Measurements from ENCODE around the gene NACC2.

Gene NACC2

DNA sequence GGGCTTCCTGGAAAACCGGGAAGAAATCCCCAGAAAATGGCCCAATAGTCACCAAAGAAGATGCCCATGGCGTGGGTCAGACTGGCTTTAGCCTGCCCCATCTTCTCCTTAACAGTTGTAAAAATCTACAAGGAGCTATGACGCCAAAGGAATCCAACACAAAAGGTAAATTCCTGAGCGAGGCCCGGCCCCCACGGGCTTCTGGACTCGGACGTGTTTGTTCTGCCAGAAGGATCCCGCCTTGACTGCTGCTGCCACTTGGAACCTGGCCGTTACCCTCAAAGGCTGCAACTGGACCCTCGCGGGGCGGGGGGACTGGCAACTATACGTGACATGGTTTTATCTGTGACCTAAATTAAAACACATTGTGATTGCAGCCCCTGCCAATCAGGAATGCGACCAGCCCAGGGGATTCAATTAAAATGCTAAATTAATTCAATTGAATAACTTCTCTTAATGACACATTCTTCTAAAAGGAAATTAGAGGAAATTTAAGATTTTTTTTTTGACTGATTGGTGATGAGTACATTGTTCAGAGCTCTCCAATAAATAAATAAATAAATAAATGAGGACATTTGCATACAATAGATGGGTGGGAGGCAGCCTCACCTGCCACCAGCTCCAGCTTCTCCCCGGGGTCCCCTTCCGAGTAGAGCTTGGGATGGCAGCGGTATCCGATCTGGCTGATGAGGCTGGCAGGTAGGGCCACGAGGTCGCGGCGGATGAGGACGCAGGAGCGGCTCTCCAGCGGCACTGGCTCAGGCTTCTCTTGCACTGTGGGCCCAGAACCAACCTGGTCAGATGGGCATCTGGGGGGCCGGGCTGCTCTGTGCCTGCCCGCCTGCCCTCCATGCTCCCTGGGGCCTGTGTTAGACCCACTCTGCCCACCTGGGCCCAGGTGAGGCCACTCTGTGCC, 79.2 kb downstream of the NACC2 start:
- in situ Hi-C loops (cut with MboI; ENCODE audit: low pct_unique_long_range_greater_than_20kb, low sequenced_read_pairs, unreplicated experiment): no loop called here
- TF ChIP-seq, protein P1, sequence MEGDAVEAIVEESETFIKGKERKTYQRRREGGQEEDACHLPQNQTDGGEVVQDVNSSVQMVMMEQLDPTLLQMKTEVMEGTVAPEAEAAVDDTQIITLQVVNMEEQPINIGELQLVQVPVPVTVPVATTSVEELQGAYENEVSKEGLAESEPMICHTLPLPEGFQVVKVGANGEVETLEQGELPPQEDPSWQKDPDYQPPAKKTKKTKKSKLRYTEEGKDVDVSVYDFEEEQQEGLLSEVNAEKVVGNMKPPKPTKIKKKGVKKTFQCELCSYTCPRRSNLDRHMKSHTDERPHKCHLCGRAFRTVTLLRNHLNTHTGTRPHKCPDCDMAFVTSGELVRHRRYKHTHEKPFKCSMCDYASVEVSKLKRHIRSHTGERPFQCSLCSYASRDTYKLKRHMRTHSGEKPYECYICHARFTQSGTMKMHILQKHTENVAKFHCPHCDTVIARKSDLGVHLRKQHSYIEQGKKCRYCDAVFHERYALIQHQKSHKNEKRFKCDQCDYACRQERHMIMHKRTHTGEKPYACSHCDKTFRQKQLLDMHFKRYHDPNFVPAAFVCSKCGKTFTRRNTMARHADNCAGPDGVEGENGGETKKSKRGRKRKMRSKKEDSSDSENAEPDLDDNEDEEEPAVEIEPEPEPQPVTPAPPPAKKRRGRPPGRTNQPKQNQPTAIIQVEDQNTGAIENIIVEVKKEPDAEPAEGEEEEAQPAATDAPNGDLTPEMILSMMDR (IDR thresholded peaks at IDR 0.05; ENCODE audit: extremely low read depth, insufficient read depth, missing control alignments): no peak

DNA sequence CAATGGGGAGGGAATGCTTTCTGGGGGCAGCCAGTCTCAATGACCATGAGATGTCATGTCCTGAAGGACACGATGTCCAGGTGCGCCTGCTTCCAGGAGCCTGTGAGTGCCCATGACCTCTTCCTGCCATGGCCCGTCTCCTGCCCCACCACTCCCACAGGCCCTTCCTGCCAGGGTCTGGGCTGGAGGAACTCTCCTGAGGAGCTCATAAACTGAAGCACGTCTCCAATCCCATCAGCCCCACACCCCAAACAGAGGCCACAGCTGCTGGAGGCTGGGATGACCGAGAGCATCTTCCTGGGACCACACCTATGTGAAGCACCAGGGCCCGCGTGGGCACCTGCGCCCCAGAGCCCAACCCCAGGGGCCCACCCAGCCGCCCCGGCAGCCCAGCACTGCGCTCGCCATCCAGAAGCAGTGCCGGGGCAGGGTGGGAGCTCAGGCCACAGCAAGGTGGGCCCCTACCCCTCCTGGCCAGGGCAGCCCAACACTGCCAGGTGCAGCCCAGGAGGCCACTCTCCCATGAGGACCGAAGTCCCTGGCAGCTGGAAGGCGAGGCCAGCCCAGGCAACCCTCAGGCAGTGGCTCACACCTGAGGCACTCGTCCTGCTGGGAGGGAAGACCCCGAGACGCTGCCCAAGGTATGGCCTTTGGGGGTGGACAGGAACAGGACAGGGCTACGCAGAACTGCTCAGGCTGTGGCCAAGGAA, 80.0 kb downstream of the NACC2 start:
- in situ Hi-C loops (cut with MboI; ENCODE audit: low pct_unique_long_range_greater_than_20kb, low sequenced_read_pairs, unreplicated experiment): no loop called here
- DNase-seq (ENCODE audit: low spot score): no peak
- TF ChIP-seq, protein P1 (IDR thresholded peaks at IDR 0.05; ENCODE audit: extremely low read depth, insufficient read depth, missing control alignments): no peak

More for the DNA sequence above, 79.2 kb downstream of the NACC2 start:
- DNase-seq (ENCODE audit: low spot score): no peak

DNA sequence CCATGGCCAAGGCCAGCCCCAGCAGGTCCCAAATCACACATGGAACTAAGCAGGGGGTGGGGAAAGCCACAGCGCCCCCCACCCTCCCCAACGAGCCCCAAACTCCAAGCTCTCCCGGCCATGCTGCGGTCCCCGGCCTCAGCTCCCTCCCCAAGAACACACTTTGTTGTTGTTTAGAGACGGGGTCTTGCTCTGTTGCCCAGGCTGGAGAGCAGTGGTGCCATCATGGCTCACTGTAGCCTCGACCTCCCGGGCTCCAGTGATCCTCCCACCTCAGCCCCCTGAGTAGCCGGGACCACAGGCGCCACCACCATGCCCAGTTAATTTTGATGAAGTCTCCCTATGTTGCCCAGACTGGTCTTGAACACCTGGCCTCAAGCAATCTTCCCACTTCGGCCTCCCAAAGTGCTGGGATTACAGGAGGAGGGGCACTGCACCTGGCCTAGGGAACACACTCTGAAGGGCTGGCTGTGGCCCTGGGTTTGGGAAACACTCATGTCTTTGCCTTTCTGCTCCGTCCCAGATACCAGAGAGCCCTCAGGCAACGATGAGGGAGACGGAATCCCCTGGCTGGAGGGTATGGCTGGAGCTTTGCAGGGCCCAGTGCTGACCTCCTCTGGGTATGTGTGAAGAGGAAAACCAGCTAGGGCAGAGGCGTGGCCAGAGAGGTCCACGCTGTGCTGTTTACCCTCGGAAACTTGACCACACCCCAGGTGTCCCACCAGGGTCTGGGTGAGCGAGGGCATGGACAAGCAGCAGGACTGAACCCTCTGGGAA, 80.8 kb downstream of the NACC2 start:
- TF ChIP-seq, protein P1 (IDR thresholded peaks at IDR 0.05; ENCODE audit: extremely low read depth, insufficient read depth, missing control alignments): no peak
- in situ Hi-C loops (cut with MboI; ENCODE audit: low pct_unique_long_range_greater_than_20kb, low sequenced_read_pairs, unreplicated experiment): no loop called here
- DNase-seq (ENCODE audit: low spot score): no peak

DNA sequence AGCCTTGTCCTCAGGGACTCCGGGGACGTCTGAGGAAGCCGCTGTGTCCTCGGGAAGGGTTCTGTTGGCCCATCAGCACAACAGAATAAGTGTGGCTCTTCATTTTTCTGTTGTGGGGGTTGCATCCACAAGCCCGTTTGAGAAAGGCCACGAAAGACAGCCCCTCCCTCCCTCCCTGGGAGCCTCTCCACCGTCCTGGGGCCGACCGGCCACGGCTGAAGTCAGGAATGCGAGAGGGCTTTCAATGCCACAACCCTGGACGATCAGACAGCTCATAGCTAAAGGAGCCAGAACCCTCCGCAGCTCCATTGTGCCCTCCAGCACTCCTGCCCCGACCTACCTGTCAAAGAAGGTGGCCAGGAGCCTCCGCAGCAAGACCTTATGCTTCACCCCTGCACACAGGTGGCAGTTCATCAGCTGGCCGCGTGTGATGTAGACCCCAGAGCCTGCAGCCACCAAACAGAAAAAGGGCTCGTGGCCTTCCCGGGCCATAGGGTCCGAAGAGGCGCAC, 81.5 kb downstream of the NACC2 start:
- in situ Hi-C loops (cut with MboI; ENCODE audit: low pct_unique_long_range_greater_than_20kb, low sequenced_read_pairs, unreplicated experiment): no loop called here
- no peak for DNase-seq (ENCODE audit: low spot score)
- TF ChIP-seq, protein P1 (IDR thresholded peaks at IDR 0.05; ENCODE audit: extremely low read depth, insufficient read depth, missing control alignments): no peak

DNA sequence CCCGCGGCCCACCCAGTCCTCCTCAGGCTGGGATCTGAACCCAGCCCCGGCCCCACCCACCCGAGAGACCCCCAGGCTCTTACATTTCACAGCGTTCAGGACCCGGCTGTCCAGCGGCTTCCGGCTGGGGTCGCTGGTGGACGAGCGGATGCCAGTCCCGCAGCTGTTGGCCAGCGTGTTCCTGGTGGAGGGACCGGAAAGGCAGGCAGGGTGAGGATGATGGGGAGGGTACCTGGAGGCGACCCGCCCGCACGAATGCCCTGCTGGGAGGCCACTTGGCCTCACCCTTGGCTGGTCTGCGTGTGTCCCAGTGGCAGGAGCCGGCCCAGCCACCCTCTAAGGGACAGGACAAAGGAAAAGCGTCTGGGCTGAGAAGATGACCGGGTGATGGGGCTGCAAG, 82.0 kb downstream of the NACC2 start:
- DNase-seq (ENCODE audit: low spot score): no peak
- in situ Hi-C loops (cut with MboI; ENCODE audit: low pct_unique_long_range_greater_than_20kb, low sequenced_read_pairs, unreplicated experiment): no loop called here
- TF ChIP-seq, protein P1 (IDR thresholded peaks at IDR 0.05; ENCODE audit: extremely low read depth, insufficient read depth, missing control alignments): no peak

DNA sequence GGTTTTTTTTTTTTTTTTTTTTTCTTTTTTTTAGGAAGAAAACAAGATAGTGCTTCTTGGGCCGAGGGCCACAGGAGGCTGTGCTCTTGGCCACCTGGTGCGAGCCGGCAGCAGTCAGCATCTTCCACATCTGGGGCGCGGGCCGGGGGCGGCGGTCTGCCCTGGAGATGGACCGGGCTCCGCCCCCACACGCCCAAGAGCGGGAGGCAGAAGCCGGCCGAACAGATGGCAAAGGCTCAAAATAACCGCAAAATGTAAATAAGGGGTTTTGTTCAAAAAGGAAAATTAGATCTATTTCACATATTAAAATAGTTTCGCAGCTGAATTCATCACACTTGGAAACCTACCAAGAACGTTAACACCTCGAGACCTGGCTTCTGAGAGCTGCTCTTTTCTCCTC, 82.4 kb downstream of the NACC2 start:
- in situ Hi-C loops (cut with MboI; ENCODE audit: low pct_unique_long_range_greater_than_20kb, low sequenced_read_pairs, unreplicated experiment): no loop called here
- TF ChIP-seq, protein P1 (IDR thresholded peaks at IDR 0.05; ENCODE audit: extremely low read depth, insufficient read depth, missing control alignments): no peak
- no peak for DNase-seq (ENCODE audit: low spot score)

All from GM13977 (cell line).